Ovary (tissue), 3 donors: Measurements from ENCODE around the gene SLC6A2.

Experiments used
- EP300 ChIP-seq: sonication (generic); formaldehyde crosslinking; IDR thresholded peaks from one replicate; pipeline ENCODE4 v1.6.1; 2017; ENCODE audit warnings: antibody characterized with exemption
- POLR2A ChIP-seq: fragments of 450-650 bp; IDR thresholded peaks from one replicate; pipeline ENCODE4 v1.6.1; 2017; ENCODE audit warnings: antibody characterized with exemption, mild to moderate bottlenecking, moderate library complexity
- TF ChIP-seq, protein P1 (sequence below), 3 donors: fragments of 450-650 bp in 2 of 3; fragments of 200-600 bp in 1 of 3; IDR thresholded peaks; one replicate each; pipeline versions ENCODE4 v1.5.1 to v1.8.0; 2016 to 2022; ENCODE audit warnings: antibody characterized with exemption in 3 of 3, mild to moderate bottlenecking in 1 of 3
- donor health status: DM: no; HTN: no; CAD: no.

DNA sequence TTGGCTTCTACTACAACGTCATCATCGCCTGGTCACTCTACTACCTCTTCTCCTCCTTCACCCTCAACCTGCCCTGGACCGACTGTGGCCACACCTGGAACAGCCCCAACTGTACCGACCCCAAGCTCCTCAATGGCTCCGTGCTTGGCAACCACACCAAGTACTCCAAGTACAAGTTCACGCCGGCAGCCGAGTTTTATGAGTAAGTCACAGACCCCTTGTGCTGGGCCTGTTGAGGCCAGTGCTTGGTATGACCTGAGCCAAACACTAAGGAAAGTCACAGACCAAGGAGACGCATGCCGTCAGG is 16.1 kb downstream of the SLC6A2 start:
- TF ChIP-seq, protein P1, sequence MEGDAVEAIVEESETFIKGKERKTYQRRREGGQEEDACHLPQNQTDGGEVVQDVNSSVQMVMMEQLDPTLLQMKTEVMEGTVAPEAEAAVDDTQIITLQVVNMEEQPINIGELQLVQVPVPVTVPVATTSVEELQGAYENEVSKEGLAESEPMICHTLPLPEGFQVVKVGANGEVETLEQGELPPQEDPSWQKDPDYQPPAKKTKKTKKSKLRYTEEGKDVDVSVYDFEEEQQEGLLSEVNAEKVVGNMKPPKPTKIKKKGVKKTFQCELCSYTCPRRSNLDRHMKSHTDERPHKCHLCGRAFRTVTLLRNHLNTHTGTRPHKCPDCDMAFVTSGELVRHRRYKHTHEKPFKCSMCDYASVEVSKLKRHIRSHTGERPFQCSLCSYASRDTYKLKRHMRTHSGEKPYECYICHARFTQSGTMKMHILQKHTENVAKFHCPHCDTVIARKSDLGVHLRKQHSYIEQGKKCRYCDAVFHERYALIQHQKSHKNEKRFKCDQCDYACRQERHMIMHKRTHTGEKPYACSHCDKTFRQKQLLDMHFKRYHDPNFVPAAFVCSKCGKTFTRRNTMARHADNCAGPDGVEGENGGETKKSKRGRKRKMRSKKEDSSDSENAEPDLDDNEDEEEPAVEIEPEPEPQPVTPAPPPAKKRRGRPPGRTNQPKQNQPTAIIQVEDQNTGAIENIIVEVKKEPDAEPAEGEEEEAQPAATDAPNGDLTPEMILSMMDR (IDR thresholded peaks at IDR 0.05) = no peak
- TF ChIP-seq POLR2A (no peak), EP300 (no peak)
